HCT116 (cell line): Measurements from ENCODE around the gene C10orf120. TPM values are rescaled to one million over a fixed set of nuclear protein-coding genes. Genes with fewer than 3 reads are reported as not detected.

ENCODE experiments used
- ATAC-seq: fragments of 200-7000 bp; cut with Tn5 transposase; 2 replicates; pipeline ENCODE4 v1.9.1; 2020; ENCODE audit warnings: mild to moderate bottlenecking, moderate library complexity
- BruUV-seq: library from RNA; stranded (reverse); fragments of 400-500 nt; replicated peaks from 2 replicates; lab custom pipeline; 2021; lab: Mats Ljungman, UMichigan
- CTCF ChIA-PET: fragments of 300-600 bp; sonication (Branson Sonifier 250); formaldehyde crosslinking; loops from one replicate; lab custom pipeline; 2021; ENCODE audit warnings: antibody characterized with exemption; lab: Charles Lee
- POLR2A ChIA-PET: fragments of 300-600, 350-600 bp; sonication (Branson Sonifier 250); formaldehyde crosslinking; loops from one replicate; lab custom pipeline; 2021; ENCODE audit warnings: antibody characterized with exemption; lab: Charles Lee
- RAD21 ChIA-PET, 2 experiments: fragments of 300-600 bp; sonication (Branson Sonifier 250); formaldehyde crosslinking; loops; one replicate each; lab custom pipeline; 2023; ENCODE audit warnings: low total read pairs in 2 of 2; ENCODE audit not compliant: uncharacterized antibody in 2 of 2, unreplicated experiment in 2 of 2, low non-redundant PET in 1 of 2; lab: Charles Lee
- DNase-seq: peaks from one replicate; pipeline ENCODE4 v3.0.0-alpha.2; 2010; ENCODE audit warnings: low read depth, low spot score
- H2AFZ ChIP-seq: fragments of 200-600 bp; shearing (Covaris generic), sonication (generic); 2 replicates; pipeline ENCODE4 v1.6.1; 2017; ENCODE audit warnings: low read depth, mixed run types, mixed read lengths, antibody characterized with exemption, low read length; ENCODE audit not compliant: poor library complexity, severe bottlenecking
- H3K27ac ChIP-seq: 2 replicates; pipeline ENCODE4 v1.5.1; 2012; ENCODE audit warnings: low read depth, low read length
- H3K27me3 ChIP-seq: fragments of 200-600 bp; sonication (generic); 2 replicates; pipeline ENCODE4 v1.6.1; 2016; ENCODE audit warnings: mixed run types, low read length, mixed read lengths; ENCODE audit not compliant: insufficient read depth
- H3K36me3 ChIP-seq, 2 experiments: fragments of 200-500 bp in 1 of 2; fragments of 200-600 bp in 1 of 2; sonication (Bioruptor generic) in 1 of 2; sonication (generic) in 1 of 2; 2 replicates each; pipeline versions ENCODE4 v1.5.1 to v1.6.1; 2014 to 2016; ENCODE audit warnings: low read length in 2 of 2, inconsistent platforms in 1 of 2, mixed read lengths in 1 of 2, mixed run types in 1 of 2; ENCODE audit not compliant: insufficient read depth in 2 of 2, control insufficient read depth in 1 of 2
- H3K4me1 ChIP-seq, 2 experiments: fragments of 200-600 bp in 1 of 2; sonication (generic) in 1 of 2; 2 replicates each; pipeline versions ENCODE4 v1.5.1 to v1.6.1; 2012 to 2017; ENCODE audit warnings: low read length in 2 of 2, inconsistent platforms in 1 of 2, mild to moderate bottlenecking in 1 of 2, mixed read lengths in 1 of 2, mixed run types in 1 of 2, moderate library complexity in 1 of 2; ENCODE audit not compliant: insufficient read depth in 2 of 2, control insufficient read depth in 1 of 2
- H3K4me2 ChIP-seq: fragments of 200-600 bp; sonication (generic); 2 replicates; pipeline ENCODE4 v1.6.1; 2017; ENCODE audit warnings: mixed run types, low read length, mixed read lengths
- H3K4me3 ChIP-seq, 2 experiments: fragments of 200-600 bp in 1 of 2; sonication (generic) in 1 of 2; replicated peaks in 1 of 2; 2 replicates each; pipeline ENCODE4 v1.5.1; 2011 to 2016; ENCODE audit warnings: low read length in 2 of 2, control low read depth in 1 of 2, low read depth in 1 of 2, mild to moderate bottlenecking in 1 of 2, mixed read lengths in 1 of 2, mixed run types in 1 of 2
- H3K79me2 ChIP-seq: fragments of 200-600 bp; sonication (generic); 2 replicates; pipeline ENCODE4 v1.6.1; 2017; ENCODE audit warnings: mild to moderate bottlenecking, mixed run types, low read length, moderate library complexity, mixed read lengths; ENCODE audit not compliant: insufficient read depth
- H3K9ac ChIP-seq: fragments of 200-600 bp; sonication (generic); 2 replicates; pipeline ENCODE4 v1.6.1; 2016; ENCODE audit warnings: low read length, mixed read lengths
- H3K9me2 ChIP-seq: fragments of 200-600 bp; sonication (generic), shearing (Covaris generic); 2 replicates; pipeline ENCODE4 v1.6.1; 2017; ENCODE audit warnings: mixed run types, mild to moderate bottlenecking, moderate library complexity; ENCODE audit not compliant: insufficient read depth
- H3K9me3 ChIP-seq, 2 experiments: fragments of 200-500 bp in 1 of 2; fragments of 200-600 bp in 1 of 2; sonication (Bioruptor generic) in 1 of 2; sonication (generic) in 1 of 2; 2 replicates each; pipeline ENCODE4 v1.6.1; 2014 to 2017; ENCODE audit warnings: low read length in 2 of 2, mixed read lengths in 2 of 2, inconsistent platforms in 1 of 2, low read depth in 1 of 2, mild to moderate bottlenecking in 1 of 2, mixed run types in 1 of 2, moderate library complexity in 1 of 2; ENCODE audit not compliant: control insufficient read depth in 1 of 2, insufficient read depth in 1 of 2
- H4K20me1 ChIP-seq: fragments of 200-600 bp; sonication (generic), shearing (Covaris generic); 2 replicates; pipeline ENCODE4 v1.6.1; 2017; ENCODE audit warnings: mixed run types, mild to moderate bottlenecking, moderate library complexity; ENCODE audit not compliant: insufficient read depth
- ATF3 ChIP-seq: IDR thresholded peaks from 2 replicates; pipeline ENCODE4 v1.6.1; 2012
- CEBPB ChIP-seq: IDR thresholded peaks from 2 replicates; pipeline ENCODE4 v1.6.1; 2012; ENCODE audit warnings: low read depth
- ELF1 ChIP-seq: IDR thresholded peaks from 2 replicates; pipeline ENCODE4 v1.6.1; 2012; ENCODE audit warnings: low read depth, borderline replicate concordance
- EZH2 ChIP-seq: fragments of 200-600 bp; sonication (generic); IDR thresholded peaks from 2 replicates; pipeline ENCODE4 v1.6.1; 2017; ENCODE audit warnings: antibody characterized with exemption, mixed run types
- JUND ChIP-seq: IDR thresholded peaks from 2 replicates; pipeline ENCODE4 v1.6.1; 2012
- POLR2AphosphoS5 ChIP-seq: IDR thresholded peaks from 2 replicates; pipeline ENCODE4 v1.6.1; 2011; ENCODE audit warnings: mild to moderate bottlenecking, low read depth, low read length, moderate library complexity
- REST ChIP-seq: IDR thresholded peaks from 2 replicates; pipeline ENCODE4 v1.6.1; 2012; ENCODE audit warnings: low read depth
- SIN3A ChIP-seq: IDR thresholded peaks from 2 replicates; pipeline ENCODE4 v1.6.1; 2012; ENCODE audit warnings: low read depth
- SP1 ChIP-seq: IDR thresholded peaks from 2 replicates; pipeline ENCODE4 v1.6.1; 2012; ENCODE audit warnings: low read depth
- SRF ChIP-seq: IDR thresholded peaks from 2 replicates; pipeline ENCODE4 v1.6.1; 2012; ENCODE audit warnings: low read depth
- YY1 ChIP-seq: IDR thresholded peaks from 2 replicates; pipeline ENCODE4 v1.6.1; 2011; ENCODE audit warnings: low read length, low read depth, moderate library complexity, mild to moderate bottlenecking; ENCODE audit not compliant: insufficient replicate concordance; ENCODE audit errors: extremely low read depth
- ZBTB33 ChIP-seq: IDR thresholded peaks from 2 replicates; pipeline ENCODE4 v1.6.1; 2011; ENCODE audit warnings: mild to moderate bottlenecking, low read length, moderate library complexity; ENCODE audit not compliant: insufficient replicate concordance; ENCODE audit errors: extremely low read depth
- ZFX ChIP-seq: fragments of 450-650 bp; IDR thresholded peaks from 2 replicates; pipeline ENCODE4 v1.6.1; 2017
- ZNF274 ChIP-seq: fragments of 200-500 bp; sonication (Bioruptor generic); IDR thresholded peaks from 2 replicates; pipeline ENCODE4 v1.6.1; 2014; ENCODE audit warnings: mild to moderate bottlenecking, low read depth, low read length, inconsistent platforms
- intact Hi-C: fragments of 100-400 bp; cut with micrococcal nuclease; formaldehyde crosslinking; loops from 2 replicates; pipeline ENCODE4 v1.10.0; 2022
- total RNA-seq: library from RNA; stranded (reverse); gene quantifications from one replicate; pipeline ENCODE4 v1.2.1, GENCODE V29; 2021; ENCODE audit not compliant: unreplicated experiment

The C10orf120 gene
- total RNA-seq, 1 experiment from 2014 or later = not detected

- no peak for TF ChIP-seq ELF1
- TF ChIP-seq YY1 = no peak
- no peak for TF ChIP-seq ZNF274
- no peak for TF ChIP-seq SRF
- TF ChIP-seq EZH2 = no peak
- TF ChIP-seq JUND = no peak
- no peak for TF ChIP-seq CEBPB
- TF ChIP-seq ATF3 = no peak
- TF ChIP-seq POLR2AphosphoS5 = no peak
- no peak overlapping the region for H3K9ac ChIP-seq
- intact Hi-C loops = no loop called here
- RAD21 ChIA-PET = no interaction called here
- H3K4me2 ChIP-seq = no peak overlapping the region
- no peak for ATAC-seq
- H3K9me3 ChIP-seq = no peaks in the 10 kb centered on the region
- CTCF ChIA-PET = no interaction called here
- POLR2A ChIA-PET = no interaction called here
- H3K4me1 ChIP-seq = no peaks in the 10 kb centered on the region
- H3K27ac ChIP-seq = no peak overlapping the region
- DNase-seq = no peak
- H3K9me2 ChIP-seq = no peaks in the 10 kb centered on the region
- no peak overlapping the region for H2AFZ ChIP-seq
- H3K4me3 ChIP-seq = no peak overlapping the region
- H3K79me2 ChIP-seq = no peaks in the 10 kb centered on the region
- BruUV-seq = no TSS peak
- peaks cover 89% of the 10 kb centered on the region for H3K27me3 ChIP-seq
- H3K36me3 ChIP-seq = no peaks in the 10 kb centered on the region
- no peaks in the 10 kb centered on the region for H4K20me1 ChIP-seq
These were observed 35.1 kb downstream of the C10orf120 start for GRCh38 chr10:122664501-122664900.

GRCh38 chr10:122663516-122664130 is 36.0 kb downstream of the C10orf120 start:
- DNase-seq (no peak), ATAC-seq (no peak)
- Histone ChIP-seq H3K36me3 (no peaks in the 10 kb centered on the region), H3K79me2 (no peaks in the 10 kb centered on the region), H3K4me3 (no peak overlapping the region), H3K27me3 (peaks cover 81% of the 10 kb centered on the region), H3K9me2 (no peaks in the 10 kb centered on the region), H3K27ac (no peak overlapping the region), H3K4me2 (no peak overlapping the region), H3K9ac (no peak overlapping the region), H4K20me1 (no peaks in the 10 kb centered on the region), H2AFZ (no peak overlapping the region), H3K4me1 (no peaks in the 10 kb centered on the region), H3K9me3 (no peaks in the 10 kb centered on the region)
- TF ChIP-seq SIN3A (no peak), ZFX (no peak), ZBTB33 (no peak), POLR2AphosphoS5 (no peak), SP1 (no peak), ATF3 (no peak), YY1 (no peak), JUND (no peak), REST (no peak)
- ChIA-PET POLR2A (no interaction called here), RAD21 (no interaction called here), CTCF (no interaction called here)
- intact Hi-C loops = no loop called here
- no TSS peak for BruUV-seq
